ENCODE data around the gene GRIPAP1. TPM values are rescaled to one million over a fixed set of nuclear protein-coding genes. Genes with fewer than 3 reads are reported as not detected.
A peak's percentile ranks its signal among the peaks of the same experiment; 100 is the strongest.

Gene GRIPAP1
- total RNA-seq, 2 donors from 2014 or later = 26.9 to 62.4 TPM

GRCh38 chrX:48938721-48939425, 63.2 kb downstream of the GRIPAP1 start:
- H3K27ac ChIP-seq = no peak overlapping the region
- no peaks in the 10 kb centered on the region for H3K27me3 ChIP-seq (replicated peaks; ENCODE audit: insufficient read depth)
- intact Hi-C loops (cut with DNase I) = no loop called here
- DNase-seq (ENCODE audit: low spot score) = no peak
- no peak overlapping the region for H3K4me3 ChIP-seq
- no peaks in the 10 kb centered on the region for H3K4me1 ChIP-seq (replicated peaks)
- no peaks in the 10 kb centered on the region for H3K9me3 ChIP-seq
- WGBS = 83% methylated on average over 1 of the region's 1 CpG
- TF ChIP-seq POLR2A (IDR thresholded peaks at IDR 0.05) (no peak), CTCF (IDR thresholded peaks at IDR 0.05) (no peak), POLR2AphosphoS5 (IDR thresholded peaks at IDR 0.05) (no peak)
- H3K36me3 ChIP-seq = no peaks in the 10 kb centered on the region

- TF ChIP-seq CTCF (IDR thresholded peaks at IDR 0.05) (no peak), POLR2A (IDR thresholded peaks at IDR 0.05) (no peak), POLR2AphosphoS5 (IDR thresholded peaks at IDR 0.05) (no peak)
- H3K4me3 ChIP-seq = no peak overlapping the region
- H3K9me3 ChIP-seq = no peaks in the 10 kb centered on the region
- intact Hi-C loops (cut with DNase I) = no loop called here
- H3K4me1 ChIP-seq (replicated peaks) = no peaks in the 10 kb centered on the region
- H3K27me3 ChIP-seq (replicated peaks; ENCODE audit: insufficient read depth) = no peaks in the 10 kb centered on the region
- H3K27ac ChIP-seq = no peak overlapping the region
- H3K36me3 ChIP-seq = no peaks in the 10 kb centered on the region
- WGBS = 42% methylated on average over 9 of the region's 9 CpGs
- peak; percentile 9 for DNase-seq (ENCODE audit: low spot score)
These were observed 64.8 kb downstream of the GRIPAP1 start for GRCh38 chrX:48937054-48937907.

DNA sequence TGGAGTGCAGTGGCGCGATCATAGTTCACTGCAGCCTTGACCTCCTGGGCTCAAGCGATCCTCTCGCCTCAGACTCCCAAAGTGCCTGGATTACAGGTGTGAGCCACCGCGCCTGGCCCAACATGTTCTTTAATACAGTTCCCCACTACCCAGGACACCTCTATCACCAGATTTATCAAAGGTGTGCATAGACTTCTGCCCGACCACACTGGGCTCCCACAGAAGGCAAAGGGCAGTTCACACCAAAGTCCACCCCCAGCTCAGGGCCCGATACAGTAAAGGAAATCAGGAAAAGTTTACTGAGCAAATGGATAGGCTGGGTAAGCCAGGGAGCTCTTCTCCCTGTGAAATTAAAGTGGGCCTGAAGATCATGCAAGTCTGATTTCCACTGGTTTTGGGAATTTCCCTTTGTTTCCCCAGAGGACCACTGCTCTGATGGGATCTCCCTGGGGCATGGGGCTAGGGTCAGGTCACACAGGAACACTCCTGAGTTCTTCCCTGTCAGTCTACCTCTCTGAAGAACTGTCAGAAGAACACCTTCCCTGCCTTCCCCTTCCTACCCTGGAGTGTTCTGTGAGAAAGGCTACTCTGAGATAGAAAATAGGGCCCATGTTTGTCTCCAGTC, 65.5 kb downstream of the GRIPAP1 start:
- no peak for TF ChIP-seq POLR2A (IDR thresholded peaks at IDR 0.05)
- TF ChIP-seq CTCF (IDR thresholded peaks at IDR 0.05) = no peak
- TF ChIP-seq POLR2AphosphoS5 (IDR thresholded peaks at IDR 0.05) = no peak
- intact Hi-C loops (cut with DNase I) = no loop called here
- Histone ChIP-seq H3K4me3 (no peak overlapping the region), H3K27me3 (replicated peaks; ENCODE audit: insufficient read depth) (no peaks in the 10 kb centered on the region), H3K27ac (no peak overlapping the region), H3K4me1 (replicated peaks) (no peaks in the 10 kb centered on the region), H3K36me3 (no peaks in the 10 kb centered on the region), H3K9me3 (no peaks in the 10 kb centered on the region)
- DNase-seq (ENCODE audit: low spot score) = no peak
- 94% methylated on average over 8 of the region's 8 CpGs for WGBS

DNA sequence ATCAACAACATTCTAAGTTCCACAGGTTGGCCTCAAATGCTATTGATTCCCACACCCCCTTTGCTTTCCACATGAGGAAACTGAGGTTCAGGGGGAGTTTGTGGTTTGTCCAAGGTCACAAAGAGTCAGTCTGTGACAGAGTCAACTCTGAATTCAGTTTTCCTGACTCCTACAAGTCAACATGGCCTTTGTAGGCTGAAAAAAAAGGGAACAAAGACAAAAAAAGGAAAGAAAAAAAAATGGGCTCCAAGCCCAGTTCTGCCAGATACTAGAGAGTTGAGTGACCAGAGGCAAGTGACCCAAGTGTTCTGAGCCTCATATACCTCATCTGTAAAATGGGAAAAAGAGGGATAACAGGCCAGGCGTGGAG, 66.8 kb downstream of the GRIPAP1 start:
- TF ChIP-seq POLR2A (IDR thresholded peaks at IDR 0.05) (no peak), POLR2AphosphoS5 (IDR thresholded peaks at IDR 0.05) (no peak), CTCF (IDR thresholded peaks at IDR 0.05) (no peak)
- Histone ChIP-seq H3K36me3 (no peaks in the 10 kb centered on the region), H3K9me3 (no peaks in the 10 kb centered on the region), H3K4me3 (no peak overlapping the region), H3K27ac (no peak overlapping the region), H3K27me3 (replicated peaks; ENCODE audit: insufficient read depth) (no peaks in the 10 kb centered on the region), H3K4me1 (replicated peaks) (no peaks in the 10 kb centered on the region)
- no peak for DNase-seq (ENCODE audit: low spot score)
- 100% methylated on average over 1 of the region's 1 CpG for WGBS
- intact Hi-C loops (cut with DNase I) = no loop called here

All from prostate gland (tissue), 2 donors.